ENCODE measurements around the gene NEUROD2.
A peak's percentile ranks its signal among the peaks of the same experiment; 100 is the strongest.

Gene NEUROD2

GRCh38 chr17:39578272-39578671, 29.4 kb downstream of the NEUROD2 start:
- DNase-seq = no peak

- DNase-seq = peak; percentile 65
Measured at GRCh38 chr17:39576187-39576586, 31.5 kb downstream of the NEUROD2 start.

- peak; percentile 78 for DNase-seq
Measured at GRCh38 chr17:39573447-39574298, 34.0 kb downstream of the NEUROD2 start.

- DNase-seq = no peak
Measured at GRCh38 chr17:39572121-39572520, 35.6 kb downstream of the NEUROD2 start.

GRCh38 chr17:39569126-39569525, 38.6 kb downstream of the NEUROD2 start:
- DNase-seq = no peak

GRCh38 chr17:39568702-39569101, 39.0 kb downstream of the NEUROD2 start:
- no peak for DNase-seq

- DNase-seq = no peak
Measured at GRCh38 chr17:39566094-39566850, 41.4 kb downstream of the NEUROD2 start.

- DNase-seq = peak; percentile 77
Measured at GRCh38 chr17:39564211-39564848, 43.4 kb downstream of the NEUROD2 start.

- peak; percentile 76 for DNase-seq
Measured at GRCh38 chr17:39563476-39563875, 44.2 kb downstream of the NEUROD2 start.

- peak; percentile 41 for DNase-seq
Measured at GRCh38 chr17:39562976-39563375, 44.7 kb downstream of the NEUROD2 start.

GRCh38 chr17:39562395-39562794, 45.3 kb downstream of the NEUROD2 start:
- DNase-seq = no peak

GRCh38 chr17:39556423-39556822, 51.3 kb downstream of the NEUROD2 start:
- peak; percentile 70 for DNase-seq

GRCh38 chr17:39555368-39555767, 52.4 kb downstream of the NEUROD2 start:
- peak; percentile 11 for DNase-seq
